ENCODE results near the gene COL6A3.

Gene COL6A3

GRCh38 chr2:237441605-237442274, 27.8 kb upstream of the COL6A3 start:
- peak; percentile 72 for DNase-seq

GRCh38 chr2:237440819-237441281, 26.9 kb upstream of the COL6A3 start:
- peak; percentile 79 for DNase-seq

DNA sequence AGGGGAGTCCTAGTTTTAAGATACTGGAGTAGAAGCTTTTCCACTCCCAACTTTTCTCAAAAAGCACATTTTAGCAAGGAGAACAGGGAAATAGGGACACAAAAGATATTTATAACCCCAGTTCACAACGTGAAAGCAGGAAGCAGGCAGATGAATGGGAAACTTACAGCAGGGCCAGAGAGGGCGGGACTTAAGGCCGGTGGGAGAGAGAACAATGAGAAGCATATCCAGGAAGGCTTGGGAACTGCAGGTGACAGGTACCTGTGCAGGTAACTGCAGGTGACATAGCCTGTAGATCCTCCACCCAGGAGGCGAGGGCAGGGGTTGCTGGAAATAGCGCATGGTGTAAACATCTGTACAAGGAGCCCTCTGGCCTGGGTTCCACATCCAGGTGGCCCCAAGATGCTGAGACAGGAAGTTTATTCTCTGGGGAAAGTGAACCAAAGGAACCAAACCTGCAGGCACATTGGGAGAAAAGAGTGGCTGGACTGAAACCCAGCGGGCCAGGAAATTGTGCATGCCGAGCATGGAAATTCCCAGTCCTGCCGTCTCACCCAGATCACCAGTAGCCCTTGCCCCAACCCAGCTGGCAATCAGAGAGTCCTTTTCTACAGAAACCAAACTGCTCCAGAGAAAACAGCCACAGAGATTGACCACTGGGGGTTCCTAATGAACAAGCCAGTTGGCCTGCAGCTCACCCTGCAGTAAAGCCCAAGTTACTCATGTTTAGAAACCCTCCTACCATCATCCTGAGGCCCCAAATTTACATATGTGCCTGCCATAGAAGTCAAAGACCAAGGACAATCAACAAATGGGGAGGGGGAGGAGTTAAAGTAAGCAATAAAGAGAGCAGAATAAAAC, 24.3 kb upstream of the COL6A3 start:
- peak; percentile 56 for DNase-seq

DNA sequence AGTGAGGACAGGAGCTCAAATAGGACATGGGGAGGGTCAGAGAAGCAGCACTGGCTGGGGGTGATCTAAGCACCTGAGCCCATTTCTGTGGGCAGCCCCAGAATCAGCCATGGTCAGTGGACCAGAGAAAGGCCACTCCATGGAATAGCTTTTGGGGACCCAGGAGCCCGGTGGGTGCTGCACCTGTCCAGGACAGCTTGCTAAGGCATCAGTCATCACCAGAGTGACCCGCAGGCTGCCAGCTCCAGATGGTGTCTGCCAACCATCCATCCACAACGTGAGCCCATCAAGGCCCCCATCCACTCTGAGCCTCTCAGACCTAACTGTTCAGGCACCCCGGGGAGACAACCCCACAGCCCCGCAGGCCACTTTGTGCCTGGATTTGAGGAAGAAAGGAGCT, 23.6 kb upstream of the COL6A3 start:
- no peak for DNase-seq

- no peak for DNase-seq
These were observed 22.1 kb upstream of the COL6A3 start for GRCh38 chr2:237435844-237436587.

- DNase-seq = peak; percentile 88
These were observed 20.9 kb upstream of the COL6A3 start for GRCh38 chr2:237434866-237435311.

DNA sequence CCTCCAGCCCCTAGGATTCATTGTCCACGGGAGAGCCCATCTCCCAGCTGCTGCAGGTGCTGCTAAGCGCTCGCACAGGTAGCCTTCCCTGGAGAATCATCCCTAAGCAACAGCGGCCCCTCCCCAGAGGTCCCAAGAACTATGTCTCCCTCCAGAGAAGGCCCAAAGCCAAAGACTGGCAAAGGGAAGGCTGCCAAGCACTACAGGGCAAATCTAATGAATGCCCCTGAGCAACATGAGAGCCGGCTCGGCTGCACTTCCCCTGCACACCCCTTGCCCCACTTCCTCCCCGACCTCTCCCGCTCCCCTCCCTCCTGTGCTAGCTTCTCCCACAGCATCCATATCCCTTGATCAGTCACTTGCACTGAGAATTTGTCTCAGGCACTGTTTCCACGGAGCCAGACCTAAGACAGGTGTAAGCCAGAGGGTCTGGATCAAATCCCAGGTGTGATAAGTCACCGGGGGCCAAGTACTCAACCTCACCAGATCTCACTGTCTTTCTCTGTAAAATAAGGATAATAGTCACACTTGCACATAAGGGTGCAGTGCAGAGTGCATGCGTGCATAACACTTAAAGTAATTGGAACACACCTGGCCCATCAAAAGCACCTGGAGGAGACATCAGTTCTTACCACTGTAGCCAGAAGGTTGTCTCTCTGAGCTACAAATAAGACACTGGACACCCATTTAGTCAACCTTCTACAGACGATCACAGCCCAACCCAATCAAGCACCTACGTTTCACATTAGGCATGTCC, 20.1 kb upstream of the COL6A3 start:
- DNase-seq = no peak

DNA sequence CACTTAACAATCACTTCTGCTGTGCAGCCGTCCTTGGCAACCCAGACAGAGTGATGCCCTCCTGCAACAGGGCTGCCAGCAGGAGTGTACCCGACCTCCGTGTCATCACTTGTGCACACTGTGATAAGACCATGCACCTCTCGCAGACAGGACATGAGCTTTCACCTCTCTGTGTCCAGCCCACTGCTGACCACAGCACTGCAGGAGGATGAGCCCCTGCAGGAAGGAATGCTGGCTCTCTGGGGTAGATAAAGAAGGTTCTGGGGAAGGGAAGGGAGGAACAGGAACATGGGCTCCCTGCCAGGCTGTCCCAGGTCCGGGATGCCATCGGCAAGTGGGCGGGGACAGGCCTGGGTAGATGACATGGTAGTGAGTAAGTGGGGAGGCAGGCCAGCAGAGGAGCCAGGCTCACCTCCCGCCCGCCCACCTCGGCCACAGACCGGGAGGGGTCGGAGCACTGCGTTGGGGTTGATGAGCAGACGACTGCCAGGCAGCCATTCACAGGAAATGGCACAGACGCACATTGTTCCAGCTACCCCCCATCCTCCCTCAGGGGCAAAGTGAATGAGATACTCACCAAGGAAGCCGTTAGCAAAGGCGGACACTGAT, 18.6 kb upstream of the COL6A3 start:
- peak; percentile 91 for DNase-seq

- DNase-seq = no peak
These were observed 17.9 kb upstream of the COL6A3 start for GRCh38 chr2:237431837-237432236.

DNA sequence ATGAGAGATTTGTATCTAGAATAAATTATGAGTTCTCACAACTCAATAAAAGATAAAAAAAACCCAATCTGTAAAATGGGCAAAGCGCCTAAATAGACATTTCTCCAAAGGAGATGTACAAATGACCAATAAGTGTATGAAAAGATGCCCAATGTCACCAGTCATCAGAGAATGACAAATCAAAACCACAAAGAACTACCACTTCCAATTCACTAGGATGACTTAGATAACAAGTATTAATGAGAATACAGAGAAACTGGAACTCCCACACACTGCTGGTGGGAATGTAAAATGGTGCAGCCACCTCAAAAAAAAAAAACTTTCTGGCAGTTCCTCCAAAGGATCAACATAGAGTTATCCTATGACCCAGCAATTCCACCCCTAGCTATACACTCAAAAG, 17.4 kb upstream of the COL6A3 start:
- DNase-seq = no peak

DNA sequence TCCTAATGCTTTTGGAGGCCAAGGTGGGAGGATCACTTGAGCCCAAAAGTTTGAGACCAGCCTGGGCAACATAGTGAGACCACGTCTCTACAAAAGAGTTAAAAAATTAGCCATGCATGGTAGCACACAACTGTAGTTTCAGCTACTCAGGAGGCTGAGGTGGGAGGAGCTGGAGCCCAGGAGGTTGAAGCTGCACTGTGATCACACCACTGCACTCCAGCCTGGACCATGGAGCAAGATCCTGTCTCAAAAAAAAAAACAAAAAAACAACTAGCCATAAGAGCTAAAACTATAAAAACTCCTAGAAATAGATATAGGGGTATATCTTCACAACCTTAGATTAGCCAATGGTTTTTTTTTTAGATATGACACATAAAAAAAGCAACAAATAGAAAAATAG, 16.9 kb upstream of the COL6A3 start:
- no peak for DNase-seq

- no peak for DNase-seq
These were observed 15.8 kb upstream of the COL6A3 start for GRCh38 chr2:237429753-237430152.

- peak; percentile 84 for DNase-seq
These were observed 14.0 kb upstream of the COL6A3 start for GRCh38 chr2:237427769-237428506.

DNA sequence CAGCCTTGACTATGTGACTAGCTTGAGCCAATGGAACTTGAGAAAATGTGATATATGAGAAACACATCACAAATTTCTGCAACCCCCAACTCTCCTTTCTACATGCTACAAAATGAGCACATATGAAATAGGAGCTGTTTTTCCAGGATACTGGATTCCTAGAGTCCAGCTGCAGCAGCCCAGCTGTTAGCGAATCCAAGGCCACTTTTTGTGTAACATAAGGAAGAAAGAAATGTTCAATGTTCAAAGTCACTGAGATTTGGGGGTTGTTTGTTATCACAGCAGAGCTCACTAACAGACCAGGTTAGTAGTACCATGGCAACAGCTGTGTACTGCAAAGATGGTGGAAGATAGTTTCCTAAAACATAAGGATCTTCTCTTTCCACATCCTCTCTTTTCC, 12.6 kb upstream of the COL6A3 start:
- no peak for DNase-seq

GRCh38 chr2:237425320-237425719, 11.4 kb upstream of the COL6A3 start:
- DNase-seq = peak; percentile 19

DNA sequence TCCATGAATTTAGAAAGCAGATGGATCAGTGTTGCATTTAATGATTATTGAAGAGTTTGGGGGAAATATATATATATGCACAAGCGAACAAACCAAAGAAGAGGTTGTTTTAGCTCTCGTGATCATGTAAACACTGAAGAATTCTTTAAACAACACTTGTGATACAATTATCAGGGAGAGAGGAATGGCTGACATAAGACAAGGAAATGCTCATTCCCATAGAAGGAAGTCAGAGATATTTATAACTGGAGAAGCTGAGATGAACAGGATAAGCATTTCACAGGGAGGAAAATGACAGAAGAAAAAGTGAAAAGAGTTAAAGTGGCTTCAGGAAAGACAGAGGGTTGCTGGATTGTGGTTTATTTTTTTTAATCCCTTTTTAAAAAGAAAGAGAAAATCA, 10.6 kb upstream of the COL6A3 start:
- no peak for DNase-seq

GRCh38 chr2:237423891-237424290, 9.9 kb upstream of the COL6A3 start:
- DNase-seq = no peak

GRCh38 chr2:237422309-237422708, 8.3 kb upstream of the COL6A3 start:
- no peak for DNase-seq

DNA sequence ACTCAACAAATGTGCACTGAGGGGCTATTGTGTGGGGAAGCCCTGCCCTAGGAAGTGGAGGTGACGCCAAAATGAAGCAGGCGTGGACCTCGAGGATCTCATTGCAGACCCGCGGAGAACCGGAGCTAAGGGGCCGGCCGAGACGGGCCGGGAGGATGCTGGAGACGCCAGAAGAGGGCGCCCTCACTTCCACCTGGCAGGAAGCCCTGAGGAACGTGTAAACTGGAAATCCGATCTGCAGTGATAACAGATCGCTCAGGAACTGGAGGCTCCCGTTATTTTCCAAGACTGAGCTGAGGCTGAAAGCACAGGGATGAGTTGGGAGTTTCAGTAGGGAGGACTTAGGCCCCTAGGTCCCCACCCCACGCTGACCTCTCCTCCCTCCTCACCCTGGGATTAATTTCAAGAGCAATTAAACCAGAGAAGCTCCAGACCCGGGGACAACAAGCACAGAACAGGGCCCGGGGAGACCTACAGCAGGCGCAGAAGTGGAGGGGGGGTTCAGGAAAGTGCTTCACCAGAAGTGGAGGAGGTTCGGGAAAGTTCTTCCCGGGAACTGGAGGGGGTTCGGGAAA, 7.7 kb upstream of the COL6A3 start:
- peak; percentile 93 for DNase-seq

DNA sequence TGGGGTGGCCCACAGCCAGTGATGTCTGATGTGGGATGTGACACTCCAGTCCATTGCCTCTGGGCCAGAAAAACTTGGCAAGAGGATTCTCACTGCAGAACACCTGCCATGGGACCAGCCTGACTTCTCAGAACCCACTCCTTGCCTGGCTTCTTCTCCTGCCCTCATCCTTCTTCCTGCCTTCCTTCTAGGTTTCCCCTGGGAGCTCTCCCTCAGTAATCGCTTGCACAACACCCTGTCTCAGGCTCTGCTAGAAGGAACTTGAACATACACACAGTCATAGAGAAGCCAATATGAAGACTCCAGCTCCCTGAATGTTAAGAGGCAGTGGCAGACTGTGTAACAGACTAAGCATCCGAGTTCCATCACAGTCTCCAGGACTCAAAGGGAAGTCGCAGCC, 4.3 kb upstream of the COL6A3 start:
- DNase-seq = peak; percentile 42

Data from activated CD8-positive, alpha-beta memory T cell treated with anti-CD3 and anti-CD28 coated beads for 24 hours (primary cell).